Stimulated activated CD8-positive, alpha-beta memory T cell treated with anti-CD3 and anti-CD28 coated beads, Interleukin-15, amount 100 ng/mL, for 4 hours (primary cell): Measurements from ENCODE around the gene SNAI1.

Experiments used
- DNase-seq, 2 donors: peaks; one replicate each; pipeline ENCODE4 v3.0.0-alpha.2; 2020; ENCODE audit warnings: low read depth in 2 of 2

The SNAI1 gene

GRCh38 chr20:50013976-50014375 is 31.2 kb downstream of the SNAI1 start:
- DNase-seq, result no peak

DNA sequence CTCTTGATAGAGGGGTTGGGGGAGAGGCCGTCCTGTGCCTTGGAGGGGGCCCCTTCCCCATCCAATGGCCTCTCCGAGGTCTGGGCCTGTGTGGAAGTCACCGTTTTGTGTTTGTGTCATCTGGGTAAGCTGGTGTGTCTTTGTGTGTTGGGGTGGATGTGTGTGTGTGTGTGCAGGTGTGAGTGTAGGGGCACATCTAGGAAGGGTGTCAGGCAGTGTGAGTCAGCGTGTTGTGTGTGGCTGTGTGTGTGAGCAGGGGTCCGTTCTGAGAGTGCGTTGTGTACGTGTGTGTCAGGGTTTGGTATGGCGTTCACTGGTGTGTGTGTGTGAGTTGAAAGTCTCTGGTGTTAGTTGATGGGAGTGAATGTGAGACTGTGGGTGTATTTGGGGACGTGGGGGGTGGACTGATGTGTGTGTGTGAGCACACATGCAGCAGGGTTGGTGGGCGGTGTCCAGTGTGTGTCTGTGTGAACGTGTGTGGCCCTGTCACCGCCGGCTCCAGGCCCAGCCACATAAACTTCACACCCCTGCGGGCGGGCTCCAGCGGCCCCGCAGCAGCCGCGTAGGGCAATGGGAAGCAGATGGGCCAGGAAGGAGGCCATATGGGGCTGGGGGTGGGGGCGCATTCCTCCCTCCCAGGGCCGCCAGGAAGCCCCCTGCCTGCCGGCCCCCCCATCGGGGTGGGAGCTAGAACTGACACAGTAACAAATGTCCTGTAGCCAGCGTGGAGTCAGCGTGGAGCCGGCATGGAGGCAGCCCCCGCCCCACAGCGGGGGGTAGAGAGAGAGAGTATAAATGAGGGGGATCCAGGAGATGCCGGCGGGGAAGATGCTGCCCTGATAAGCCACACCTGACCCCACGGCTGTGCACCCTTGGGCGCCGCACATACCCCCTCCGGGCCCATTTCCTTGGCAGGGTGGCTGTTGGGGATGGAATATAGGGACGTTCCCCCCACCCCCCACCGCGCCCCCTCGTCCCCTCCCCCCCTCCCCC is 32.1 kb downstream of the SNAI1 start:
- no peak for DNase-seq

DNA sequence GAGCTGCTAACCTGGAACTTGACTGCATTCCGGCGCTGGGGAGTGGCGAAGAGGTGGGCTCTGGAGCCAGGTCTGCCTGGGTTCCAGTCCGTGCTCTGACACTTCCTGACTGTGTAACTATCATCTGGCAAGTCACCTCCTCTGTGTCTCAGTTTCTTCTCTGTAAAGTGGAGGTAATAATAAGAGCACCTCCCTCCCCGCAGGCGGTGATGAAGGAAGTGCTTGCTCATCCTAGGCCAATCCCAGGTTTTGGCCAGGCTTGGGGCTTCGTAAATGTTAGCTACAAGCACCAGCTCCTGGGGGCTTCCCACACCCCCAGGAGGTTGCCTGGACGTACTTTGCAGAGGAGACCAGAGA is 32.8 kb downstream of the SNAI1 start:
- DNase-seq, result no peak

GRCh38 chr20:50015993-50016770 is 33.4 kb downstream of the SNAI1 start:
- DNase-seq, result no peak

DNA sequence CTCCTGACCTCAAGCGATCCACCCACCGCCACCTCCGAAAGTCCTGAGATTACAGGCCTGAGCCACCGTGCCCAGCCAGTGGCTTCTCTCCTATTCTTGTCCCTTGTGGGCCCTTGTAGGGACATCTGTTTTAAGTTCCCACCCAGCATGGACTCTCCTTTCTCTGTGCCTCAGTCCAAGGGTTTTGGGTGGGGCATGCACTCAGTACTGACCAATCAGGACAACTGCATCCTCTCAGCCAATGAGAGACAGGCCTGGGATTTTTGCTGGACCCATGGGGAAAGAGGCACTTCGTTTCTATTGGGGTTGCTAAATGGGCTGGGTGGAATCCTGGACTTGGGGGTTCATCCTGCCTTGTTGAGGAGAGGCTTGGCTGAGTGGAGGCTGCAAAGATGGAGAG is 34.4 kb downstream of the SNAI1 start:
- no peak for DNase-seq

- no peak for DNase-seq
These were observed 34.9 kb downstream of the SNAI1 start for GRCh38 chr20:50017576-50018248.

DNA sequence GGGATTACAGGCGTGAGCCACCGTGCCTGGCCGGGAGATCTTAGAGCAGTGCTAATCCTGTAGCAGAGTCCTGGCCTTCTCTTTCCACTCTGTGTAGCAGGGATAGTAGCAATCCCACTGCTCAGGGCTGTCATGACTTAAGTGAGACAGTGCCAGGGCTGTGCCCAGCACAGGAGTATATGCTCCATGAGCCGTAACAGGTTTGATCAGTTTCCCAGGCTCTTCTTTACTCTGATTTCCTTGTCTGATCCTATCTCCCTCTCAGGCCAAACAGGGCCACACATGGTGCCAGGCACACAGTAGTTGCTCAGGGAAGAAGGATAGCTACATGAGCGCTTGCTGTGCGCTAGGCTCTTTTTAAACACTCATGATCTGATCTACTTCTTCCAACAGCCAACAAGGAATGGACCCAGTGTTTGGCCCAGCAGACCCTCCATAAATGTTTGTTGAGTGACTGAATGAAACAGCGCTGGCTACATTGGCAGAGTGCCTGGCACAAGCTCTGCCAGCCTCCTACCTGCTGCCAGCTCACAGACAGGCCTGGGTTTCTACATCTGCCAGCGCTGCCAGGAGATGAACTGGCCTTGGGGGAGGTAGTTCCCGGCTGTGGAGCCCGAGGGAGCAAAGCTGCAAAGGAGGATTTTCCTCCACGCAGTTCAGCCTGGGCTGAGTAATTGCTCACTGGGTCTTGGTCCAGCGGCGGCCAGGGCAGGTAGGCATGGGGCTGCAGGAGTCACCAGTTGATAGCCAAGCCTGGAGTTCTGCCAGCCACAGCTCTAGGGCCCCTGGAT is 36.9 kb downstream of the SNAI1 start:
- DNase-seq, result no peak

DNA sequence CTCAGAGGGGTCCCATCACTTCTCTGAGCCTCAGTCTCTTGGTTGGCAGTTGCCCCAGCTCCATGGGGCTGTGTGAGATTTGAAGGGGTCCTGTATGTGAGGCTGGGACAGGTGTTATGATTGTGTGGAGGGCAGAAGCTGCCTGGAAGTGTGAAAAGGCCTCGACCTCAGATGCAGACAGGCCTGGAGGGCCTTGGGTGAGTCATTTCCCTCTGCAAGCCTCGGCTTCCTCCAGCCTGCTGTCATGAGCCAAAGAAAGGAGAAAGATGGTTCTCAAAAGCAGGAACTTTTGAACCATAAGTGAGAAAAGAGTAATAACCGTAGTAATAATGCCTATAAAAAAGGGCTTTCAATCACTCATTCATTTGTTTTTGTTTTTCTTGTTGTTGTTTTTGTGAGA is 37.5 kb downstream of the SNAI1 start:
- DNase-seq, result no peak

- DNase-seq, result no peak
These were observed 39.9 kb downstream of the SNAI1 start for GRCh38 chr20:50022676-50023075.

- DNase-seq, result no peak
These were observed 40.5 kb downstream of the SNAI1 start for GRCh38 chr20:50023116-50023805.

- no peak for DNase-seq
These were observed 44.2 kb downstream of the SNAI1 start for GRCh38 chr20:50026746-50027575.

DNA sequence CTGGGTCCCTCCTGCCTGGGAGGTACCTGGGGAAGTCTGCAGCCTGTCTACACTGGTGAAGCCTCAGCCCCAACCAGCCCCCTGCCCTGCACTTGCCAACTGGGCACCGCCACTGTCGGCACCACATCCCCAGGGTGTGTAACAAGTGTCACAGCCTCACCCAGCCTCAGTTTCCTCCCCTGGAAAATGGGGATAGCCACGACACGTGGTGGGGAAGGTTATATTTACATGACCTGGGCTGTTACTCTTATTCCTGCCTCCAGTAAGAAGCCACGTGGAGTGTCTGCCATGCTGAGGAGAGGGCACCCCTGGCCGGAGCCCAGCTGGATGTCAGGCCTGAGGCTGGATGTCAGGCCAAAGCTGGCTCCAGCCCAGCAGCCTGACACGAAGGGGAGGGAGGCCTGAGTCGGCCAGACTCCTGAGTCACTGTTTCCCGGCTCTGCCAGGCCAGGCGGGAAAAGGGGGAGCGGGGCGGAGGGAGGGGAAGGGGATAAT is 44.9 kb downstream of the SNAI1 start:
- DNase-seq, result no peak

GRCh38 chr20:50029083-50029696 is 46.4 kb downstream of the SNAI1 start:
- no peak for DNase-seq

- DNase-seq, result no peak
These were observed 47.1 kb downstream of the SNAI1 start for GRCh38 chr20:50029697-50030461.

DNA sequence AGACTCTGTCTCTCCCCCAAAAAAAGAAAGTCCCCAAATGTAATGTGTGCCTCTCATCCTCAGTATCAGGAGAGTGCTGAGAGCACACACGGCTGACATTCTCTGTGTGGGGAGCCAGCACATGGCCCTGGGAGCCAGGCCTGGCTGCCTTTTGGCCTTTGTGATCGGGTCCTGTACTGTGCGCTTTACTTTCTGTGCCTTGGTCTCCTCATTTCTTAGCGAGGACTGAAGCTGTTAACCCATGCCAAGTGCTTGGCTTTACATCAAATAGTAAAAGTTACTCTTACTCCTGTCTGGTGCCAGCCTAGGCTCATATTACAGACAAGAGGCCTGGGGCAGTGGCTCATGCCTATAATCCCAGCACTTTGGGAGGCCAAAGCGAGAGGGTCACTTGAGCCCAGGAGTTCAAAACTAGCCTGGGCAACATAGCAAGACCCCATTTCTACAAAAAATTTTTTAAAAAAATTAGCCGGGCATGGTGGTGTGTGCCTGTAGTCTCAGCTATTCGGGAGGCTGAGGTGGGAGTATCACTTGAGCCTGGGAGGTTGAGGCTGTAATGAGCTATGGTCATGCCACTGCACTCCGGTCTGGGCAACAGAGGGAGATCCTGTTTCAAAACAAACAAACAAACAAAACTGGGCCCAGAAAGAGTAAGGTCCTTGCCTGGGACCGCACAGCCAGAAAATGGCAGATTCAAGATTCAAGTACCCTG is 50.3 kb downstream of the SNAI1 start:
- no peak for DNase-seq

GRCh38 chr20:50034567-50035180 is 51.9 kb downstream of the SNAI1 start:
- no peak for DNase-seq

- no peak for DNase-seq
These were observed 53.9 kb downstream of the SNAI1 start for GRCh38 chr20:50036703-50037102.
